GM12878 (cell line): ENCODE measurements around the gene TBCK. TPM values are rescaled to one million over a fixed set of nuclear protein-coding genes. Genes with fewer than 3 reads are reported as not detected.

Experiments used
- ATAC-seq: fragments of 200-7000 bp; cut with Tn5 transposase; 3 replicates; pipeline ENCODE4 v1.9.1; 2020; ENCODE audit warnings: mild to moderate bottlenecking, moderate library complexity
- BruUV-seq: library from RNA; stranded (reverse); fragments of 400-500 nt; replicated peaks from 2 replicates; lab custom pipeline; 2021; lab: Mats Ljungman, UMichigan
- CTCF ChIA-PET: fragments of 300-600 bp; sonication (Branson Sonifier 250); formaldehyde crosslinking; extraction: SDS; loops from one replicate; lab custom pipeline; 2021; ENCODE audit warnings: inconsistent platforms; lab: Yijun Ruan, JAX
- POLR2A ChIA-PET: fragments of 350-600 bp; formaldehyde crosslinking; extraction: SDS; loops from one replicate; lab custom pipeline; 2021; ENCODE audit warnings: inconsistent platforms; lab: Charles Lee
- RAD21 ChIA-PET: fragments of 300-600 bp; sonication (Branson Sonifier 250); formaldehyde crosslinking; loops from one replicate; lab custom pipeline; 2023; ENCODE audit warnings: antibody characterized with exemption; ENCODE audit not compliant: unreplicated experiment; lab: Charles Lee
- SMC1A ChIA-PET: fragments of 300-600 bp; sonication (Branson Sonifier 250); formaldehyde crosslinking; loops from one replicate; lab custom pipeline; 2023; ENCODE audit not compliant: unreplicated experiment, uncharacterized antibody; lab: Charles Lee
- DNase-seq: peaks from one replicate; pipeline ENCODE4 v3.0.0-alpha.2; 2011; ENCODE audit warnings: low read depth, low spot score
- FAIRE-seq: peaks from 3 replicates; lab custom pipeline; 2011; peaks lifted over from hg19 to GRCh38; lab: Jason Lieb, UNC
- H2AFZ ChIP-seq: 2 replicates; pipeline ENCODE4 v1.6.0; 2011; ENCODE audit warnings: low read depth, low read length, control low read depth; ENCODE audit not compliant: control insufficient read depth
- H3K27ac ChIP-seq: 2 replicates; pipeline ENCODE4 v1.5.1; 2011; ENCODE audit warnings: control low read depth; ENCODE audit not compliant: control insufficient read depth, insufficient read depth
- H3K27me3 ChIP-seq, 2 experiments: replicated peaks in 1 of 2; 2 replicates each; pipeline versions ENCODE4 v1.6.0 to v1.6.1; 2011; ENCODE audit warnings: low read length in 1 of 2; ENCODE audit not compliant: control insufficient read depth in 2 of 2, insufficient read depth in 2 of 2
- H3K36me3 ChIP-seq, 2 experiments: 2 replicates each; pipeline ENCODE4 v1.5.1; 2011; ENCODE audit warnings: low read length in 1 of 2; ENCODE audit not compliant: control insufficient read depth in 2 of 2, insufficient read depth in 2 of 2
- H3K4me1 ChIP-seq: 2 replicates; pipeline ENCODE4 v1.6.1; 2011; ENCODE audit warnings: mild to moderate bottlenecking, low read length, moderate library complexity, mixed read lengths; ENCODE audit not compliant: control insufficient read depth, insufficient read depth
- H3K4me2 ChIP-seq: 2 replicates; pipeline ENCODE4 v1.6.0; 2011; ENCODE audit warnings: control low read depth; ENCODE audit not compliant: control insufficient read depth, insufficient read depth
- H3K4me3 ChIP-seq: fragments of 200-600 bp; sonication (generic); 2 replicates; pipeline ENCODE4 v1.5.1; 2016
- H3K79me2 ChIP-seq: 2 replicates; pipeline ENCODE4 v1.6.0; 2011; ENCODE audit warnings: low read length; ENCODE audit not compliant: control insufficient read depth, insufficient read depth
- H3K9ac ChIP-seq: 2 replicates; pipeline ENCODE4 v1.8.0; 2011; ENCODE audit warnings: low read length, control low read depth, mixed read lengths; ENCODE audit not compliant: control insufficient read depth, insufficient read depth
- H3K9me3 ChIP-seq: replicated peaks from 3 replicates; pipeline ENCODE4 v1.5.1; 2011; ENCODE audit warnings: mild to moderate bottlenecking, low read length; ENCODE audit not compliant: control insufficient read depth, insufficient read depth
- H4K20me1 ChIP-seq: 2 replicates; pipeline ENCODE4 v1.6.0; 2011; ENCODE audit not compliant: control insufficient read depth, insufficient read depth
- ESRRA ChIP-seq: IDR thresholded peaks from 2 replicates; pipeline ENCODE4 v1.6.1; 2012; ENCODE audit warnings: mild to moderate bottlenecking, low read length, improper control_type of control experiment
- GATAD2B ChIP-seq: fragments of 450-650 bp; conservative IDR thresholded peaks from 2 replicates; pipeline ENCODE4 v1.6.1; 2017; ENCODE audit warnings: low read depth, mild to moderate bottlenecking, moderate library complexity
- HDAC2 ChIP-seq: fragments of 200-600 bp; sonication (generic); IDR thresholded peaks from 2 replicates; pipeline ENCODE4 v1.6.1; 2017
- KLF5 ChIP-seq: fragments of 450-650 bp; IDR thresholded peaks from 2 replicates; pipeline ENCODE4 v1.6.1; 2014; ENCODE audit warnings: mild to moderate bottlenecking; ENCODE audit not compliant: partially characterized antibody
- LARP7 ChIP-seq: fragments of 450-650 bp; IDR thresholded peaks from 2 replicates; pipeline ENCODE4 v1.6.1; 2017; ENCODE audit warnings: mild to moderate bottlenecking
- NFXL1 ChIP-seq: fragments of 450-650 bp; IDR thresholded peaks from 2 replicates; pipeline ENCODE4 v1.6.1; 2017; ENCODE audit warnings: antibody characterized with exemption, mild to moderate bottlenecking, borderline replicate concordance
- NR2F1 ChIP-seq: fragments of 450-650 bp; conservative IDR thresholded peaks from 2 replicates; pipeline ENCODE4 v1.6.1; 2017; ENCODE audit warnings: mild to moderate bottlenecking
- RELA ChIP-seq: fragments of 450-650 bp; IDR thresholded peaks from 2 replicates; pipeline ENCODE4 v1.8.0; 2014; ENCODE audit warnings: borderline replicate concordance; ENCODE audit not compliant: partially characterized antibody
- SKIL ChIP-seq: fragments of 450-650 bp; IDR thresholded peaks from 2 replicates; pipeline ENCODE4 v1.6.1; 2017; ENCODE audit warnings: mild to moderate bottlenecking, low read depth, inconsistent platforms; ENCODE audit not compliant: poor library complexity, severe bottlenecking
- STAT1 ChIP-seq: fragments of 450-650 bp; conservative IDR thresholded peaks from 2 replicates; pipeline ENCODE4 v1.6.1; 2014; ENCODE audit warnings: antibody characterized with exemption, mild to moderate bottlenecking
- TCF7 ChIP-seq: IDR thresholded peaks from 2 replicates; pipeline ENCODE4 v1.6.1; 2014; ENCODE audit warnings: antibody characterized with exemption, borderline replicate concordance
- ZBTB4 ChIP-seq: fragments of 450-650 bp; formaldehyde crosslinking; IDR thresholded peaks from 2 replicates; pipeline ENCODE4 v1.4.0; 2022; ENCODE audit warnings: mild to moderate bottlenecking, moderate library complexity
- WGBS: methylation state at CpG from one replicate; pipeline ENCODE4 v1.1.6; 2016; ENCODE audit warnings: low lambda C conversion rate; ENCODE audit not compliant: insufficient replicate concordance, insufficient coverage; ENCODE audit errors: missing lambda C conversion rate; 5-methylcytosine and 5-hydroxymethylcytosine counted together
- in situ Hi-C: fragments of 300-500 bp; cut with MboI; formaldehyde crosslinking; loops from 9 replicates; pipeline ENCODE4 v1.14.3; 2018; ENCODE audit warnings: mixed read lengths
- intact Hi-C: fragments of 100-400 bp; cut with micrococcal nuclease; formaldehyde crosslinking; loops from one replicate; pipeline ENCODE4 v1.14.2; 2022; ENCODE audit not compliant: unreplicated experiment
- polyA plus RNA-seq, 11 experiments: library from polyadenylated mRNA; depleted of rRNA in 4 of 11; unstranded in 6 of 11; stranded (reverse) in 5 of 11; fragments of >200 nt; fragmentation: Nextera tagmentation in 4 of 11; fragmentation: Illumina TruSeq in 1 of 11; extraction: Ambion mirVana in 4 of 11; extraction: Trizol in 1 of 11; gene quantifications; 1 replicate in 1 of 11; 2 replicates in 10 of 11; pipeline versions ENCODE4 v1.2.1 to v1.2.3, GENCODE V29; 2011 to 2016; ENCODE audit warnings: inconsistent platforms in 2 of 11, missing spikeins in 2 of 11, low read depth in 1 of 11
- total RNA-seq, 4 experiments: library from RNA; depleted of rRNA in 3 of 4; stranded (reverse); fragments of >200 nt in 3 of 4; fragmentation: Illumina TruSeq in 1 of 4; extraction: Trizol in 1 of 4; gene quantifications; 2 replicates each; pipeline versions ENCODE4 v1.2.1 to v1.2.3, GENCODE V29; 2013 to 2021

The TBCK gene
- total and polyA plus RNA-seq, 10 of the 15 experiments (the other 5 are each of a cell fraction or from before 2014, with no cell fraction given), result 4.1 to 30.3 (median 20.2) TPM

GRCh38 chr4:106038012-106038411, 278.0 kb downstream of the TBCK start:
- ChIA-PET CTCF (no interaction called here), RAD21 (interaction anchor here (0.7 kb wide), 1 partner anchor 75 kb away, joined by 3 read pairs; no protein-coding TSS in a partner anchor)
- FAIRE-seq, result no peak
- ATAC-seq, result no peak
- Histone ChIP-seq H3K9ac (no peak overlapping the region), H3K4me3 (no peak overlapping the region), H3K27ac (no peak overlapping the region)
- WGBS, result 3% methylated on average over 2 of the region's 2 CpGs
- in situ Hi-C loops, result no loop called here
- TF ChIP-seq LARP7 (no peak), RELA (no peak), NFXL1 (no peak), TCF7 (no peak), NR2F1 (no peak), STAT1 (no peak), HDAC2 (no peak), SKIL (no peak), GATAD2B (no peak), ZBTB4 (CRISPR knock-in tag) (no peak), ESRRA (no peak), KLF5 (no peak)
- TF ChIP-seq, all 136 proteins: peak for 0
- no TSS peak for BruUV-seq
- Histone ChIP-seq H3K36me3 (no peaks in the 10 kb centered on the region), H4K20me1 (no peaks in the 10 kb centered on the region), H2AFZ (no peak overlapping the region), H3K79me2 (no peaks in the 10 kb centered on the region), H3K4me2 (no peak overlapping the region), H3K27me3 (no peaks in the 10 kb centered on the region), H3K4me1 (no peaks in the 10 kb centered on the region), H3K9me3 (no peaks in the 10 kb centered on the region)
- POLR2A ChIA-PET, result interaction anchor here (1.0 kb wide), 1 partner anchor 15 kb away, joined by 3 read pairs; no protein-coding TSS in a partner anchor
- DNase-seq, result no peak
- SMC1A ChIA-PET, result interaction anchor here (0.6 kb wide), 1 partner anchor 423 kb away, joined by 3 read pairs; no protein-coding TSS in a partner anchor
- intact Hi-C loops, result no loop called here
